ENCODE data around the gene FADS3.

Gene FADS3

GRCh38 chr11:61913699-61914395, 22.5 kb upstream of the FADS3 start:
- peak; percentile 4 for DNase-seq (ENCODE audit: low spot score)

- DNase-seq (ENCODE audit: low spot score): peak; percentile 3
These were observed 21.8 kb upstream of the FADS3 start for GRCh38 chr11:61912991-61913698.

- no peak for DNase-seq (ENCODE audit: low spot score)
These were observed 21.2 kb upstream of the FADS3 start for GRCh38 chr11:61912530-61912898.

- no peak for DNase-seq (ENCODE audit: low spot score)
These were observed 20.6 kb upstream of the FADS3 start for GRCh38 chr11:61911701-61912529.

GRCh38 chr11:61911128-61911700, 19.9 kb upstream of the FADS3 start:
- DNase-seq (ENCODE audit: low spot score): no peak

- no peak for DNase-seq (ENCODE audit: low spot score)
These were observed 19.1 kb upstream of the FADS3 start for GRCh38 chr11:61910187-61911127.

GRCh38 chr11:61908730-61909316, 17.5 kb upstream of the FADS3 start:
- no peak for DNase-seq (ENCODE audit: low spot score)

GRCh38 chr11:61907871-61908729, 16.8 kb upstream of the FADS3 start:
- DNase-seq (ENCODE audit: low spot score): no peak

GRCh38 chr11:61907282-61907681, 15.9 kb upstream of the FADS3 start:
- DNase-seq (ENCODE audit: low spot score): no peak

GRCh38 chr11:61906522-61906909, 15.2 kb upstream of the FADS3 start:
- DNase-seq (ENCODE audit: low spot score): no peak

- DNase-seq (ENCODE audit: low spot score): no peak
These were observed 14.6 kb upstream of the FADS3 start for GRCh38 chr11:61905801-61906521.

GRCh38 chr11:61905067-61905696, 13.8 kb upstream of the FADS3 start:
- no peak for DNase-seq (ENCODE audit: low spot score)

GRCh38 chr11:61904539-61905048, 13.2 kb upstream of the FADS3 start:
- no peak for DNase-seq (ENCODE audit: low spot score)

- no peak for DNase-seq (ENCODE audit: low spot score)
These were observed 12.5 kb upstream of the FADS3 start for GRCh38 chr11:61903845-61904244.

GRCh38 chr11:61902313-61902712, 11.0 kb upstream of the FADS3 start:
- DNase-seq (ENCODE audit: low spot score): no peak

GRCh38 chr11:61901397-61901796, 10.1 kb upstream of the FADS3 start:
- no peak for DNase-seq (ENCODE audit: low spot score)

- DNase-seq (ENCODE audit: low spot score): no peak
These were observed 8.9 kb upstream of the FADS3 start for GRCh38 chr11:61900251-61900650.

- DNase-seq (ENCODE audit: low spot score): peak; percentile 94
These were observed 7.9 kb upstream of the FADS3 start for GRCh38 chr11:61899146-61899841.

Measured in hepatic stellate cell (primary cell).